Measurements from ENCODE around the gene AMH.
A peak's percentile ranks its signal among the peaks of the same experiment; 100 is the strongest.

The AMH gene

DNA sequence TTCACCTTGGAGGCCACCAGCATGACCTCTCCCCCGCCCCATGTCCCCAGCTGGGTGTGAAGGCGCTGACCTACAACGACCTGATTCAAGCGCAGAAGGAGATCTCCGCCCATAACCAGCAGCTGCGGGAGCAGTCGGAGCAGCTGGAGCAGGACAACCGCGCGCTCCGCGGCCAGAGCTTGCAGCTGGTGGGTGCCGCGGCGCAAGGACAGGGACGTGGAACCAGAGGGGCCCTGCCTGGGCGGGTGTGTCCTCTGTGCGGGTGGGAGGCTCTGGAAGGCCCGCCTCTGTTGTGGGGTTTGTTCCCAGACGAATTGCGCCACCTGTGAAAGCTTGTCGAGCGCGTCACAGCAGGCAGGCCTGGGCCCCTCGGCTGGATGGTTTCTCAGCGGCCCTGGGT lies 35.3 kb upstream of the AMH start:
- ATAC-seq (replicated peaks): no peak

DNA sequence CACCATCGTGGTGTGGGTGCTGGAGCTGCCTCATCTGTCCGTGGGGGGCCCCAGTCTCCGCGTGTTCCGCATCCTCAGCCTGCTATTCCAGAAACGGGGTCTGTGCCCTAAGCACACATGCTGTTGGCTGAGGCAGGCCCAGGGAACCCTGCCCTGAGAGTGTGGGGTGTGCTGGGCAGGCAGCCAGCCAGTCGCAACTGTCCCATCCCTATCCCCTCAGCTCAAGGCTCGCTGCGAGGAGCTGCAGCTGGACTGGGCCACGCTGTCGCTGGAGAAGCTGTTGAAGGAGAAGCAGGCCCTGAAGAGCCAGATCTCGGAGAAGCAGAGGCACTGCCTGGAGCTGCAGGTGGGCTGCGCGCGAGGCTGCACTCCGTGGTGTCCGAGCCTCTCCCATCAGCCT lies 34.9 kb upstream of the AMH start:
- Mint-ChIP-seq H3K36me3 (peaks cover 63 to 70% of the 10 kb centered on the region in 2 donors), H3K9me3 (no peaks in the 10 kb centered on the region), H3K4me3 (no peak overlapping the region), H3K4me1 (peaks cover 9 to 33% of the 10 kb centered on the region in 2 donors), H3K27ac (no peak overlapping the region), H3K27me3 (no peaks in the 10 kb centered on the region)
- DNase-seq (no peak), ATAC-seq (replicated peaks) (no peak)

More for the DNA sequence above, 35.3 kb upstream of the AMH start:
- Mint-ChIP-seq H3K36me3 (peaks cover 63 to 71% of the 10 kb centered on the region in 2 donors), H3K27me3 (no peaks in the 10 kb centered on the region), H3K4me1 (peaks cover 9 to 33% of the 10 kb centered on the region in 2 donors), H3K4me3 (no peak overlapping the region), H3K9me3 (no peaks in the 10 kb centered on the region), H3K27ac (peak overlapping the region; percentile 14)
- DNase-seq: no peak

DNA sequence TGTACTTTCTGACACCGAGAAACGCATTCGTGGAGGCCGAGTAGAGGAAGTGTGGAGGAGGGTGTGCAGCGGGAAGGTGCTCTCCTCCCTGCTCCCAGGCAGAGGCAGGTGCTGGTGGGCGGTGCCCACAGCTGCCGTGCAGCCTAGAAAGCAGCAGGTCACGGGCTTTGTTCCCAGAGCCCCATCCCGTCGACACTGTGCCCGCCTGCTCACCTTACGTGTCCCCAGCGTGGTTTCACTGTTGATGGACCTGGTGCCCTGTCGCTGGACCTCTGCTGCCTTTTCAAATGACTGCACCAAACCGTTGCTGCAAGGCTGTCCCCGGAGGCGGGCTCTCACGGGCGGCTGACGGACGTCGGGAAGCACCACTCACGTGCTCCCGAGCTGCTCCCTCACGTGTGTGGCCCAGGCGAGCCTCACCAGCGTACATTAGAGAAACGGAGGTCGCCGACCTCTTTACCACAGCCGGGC lies 33.8 kb upstream of the AMH start:
- H3K36me3 Mint-ChIP-seq: peaks cover 64 to 66% of the 10 kb centered on the region in 2 donors
- no peak for DNase-seq
- H3K4me3 Mint-ChIP-seq: no peak overlapping the region
- ATAC-seq (replicated peaks): no peak
- H3K4me1 Mint-ChIP-seq: peaks cover 9 to 33% of the 10 kb centered on the region in 2 donors
- no peaks in the 10 kb centered on the region for H3K27me3 Mint-ChIP-seq
- peak overlapping the region; percentile 85 for H3K27ac Mint-ChIP-seq
- no peaks in the 10 kb centered on the region for H3K9me3 Mint-ChIP-seq

DNA sequence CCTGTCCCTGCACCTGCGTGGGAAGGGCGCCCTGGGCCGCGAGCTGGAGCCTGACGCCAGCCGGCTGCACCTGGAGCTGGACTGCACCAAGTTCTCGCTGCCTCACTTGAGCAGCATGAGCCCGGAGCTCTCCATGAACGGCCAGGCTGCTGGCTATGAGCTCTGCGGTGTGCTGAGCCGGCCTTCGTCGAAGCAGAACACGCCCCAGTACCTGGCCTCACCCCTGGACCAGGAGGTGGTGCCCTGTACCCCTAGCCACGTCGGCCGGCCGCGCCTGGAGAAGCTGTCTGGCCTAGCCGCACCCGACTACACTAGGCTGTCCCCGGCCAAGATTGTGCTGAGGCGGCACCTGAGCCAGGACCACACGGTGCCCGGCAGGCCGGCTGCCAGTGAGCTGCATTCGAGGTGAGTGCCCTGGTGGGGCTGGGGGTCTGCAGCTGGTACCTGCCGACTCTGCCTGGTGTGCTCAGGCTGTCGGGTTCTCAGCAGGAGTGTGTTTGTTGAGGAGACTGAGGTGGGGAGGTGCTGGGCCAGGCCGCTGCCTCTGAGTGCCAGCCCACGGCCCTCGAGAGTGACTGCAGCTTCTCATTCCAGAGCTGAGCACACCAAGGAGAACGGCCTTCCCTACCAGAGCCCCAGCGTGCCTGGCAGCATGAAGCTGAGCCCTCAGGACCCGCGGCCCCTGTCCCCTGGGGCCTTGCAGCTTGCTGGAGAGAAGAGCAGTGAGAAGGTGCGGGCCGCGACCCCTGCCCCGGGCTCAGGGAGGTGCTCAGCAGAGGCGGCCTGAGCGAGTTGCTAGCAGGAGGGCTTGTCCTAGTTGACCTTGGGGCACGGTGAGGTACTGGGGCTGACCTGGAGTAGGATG lies 32.5 kb upstream of the AMH start:
- Mint-ChIP-seq H3K27me3 (no peaks in the 10 kb centered on the region), H3K9me3 (no peaks in the 10 kb centered on the region), H3K4me1 (peaks cover 9 to 45% of the 10 kb centered on the region in 2 donors), H3K4me3 (peak overlapping the region in 1 of 2 donors; percentile 13), H3K36me3 (peaks cover 62 to 69% of the 10 kb centered on the region in 2 donors), H3K27ac (peak overlapping the region; percentile 73)
- ATAC-seq (replicated peaks) (no peak), DNase-seq (no peak)

DNA sequence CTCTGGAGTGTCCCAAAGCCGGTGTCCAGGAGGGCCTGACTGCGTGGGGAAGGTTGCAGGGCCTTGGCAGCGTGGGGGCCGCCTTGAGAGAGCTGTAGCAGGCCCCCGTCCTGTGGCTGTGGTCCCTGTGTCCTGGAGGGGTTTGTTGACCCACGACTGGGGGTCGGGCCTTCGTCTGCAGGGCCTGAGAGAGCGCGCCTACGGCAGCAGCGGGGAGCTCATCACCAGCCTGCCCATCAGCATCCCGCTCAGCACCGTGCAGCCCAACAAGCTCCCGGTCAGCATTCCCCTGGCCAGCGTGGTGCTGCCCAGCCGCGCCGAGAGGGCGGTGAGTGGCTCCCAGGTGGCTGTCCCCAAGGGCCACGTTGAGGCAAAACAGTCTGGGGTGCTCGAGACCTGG lies 31.5 kb upstream of the AMH start:
- Mint-ChIP-seq H3K4me1 (peaks cover 11 to 51% of the 10 kb centered on the region in 2 donors), H3K27me3 (no peaks in the 10 kb centered on the region), H3K36me3 (peaks cover 58 to 65% of the 10 kb centered on the region in 2 donors), H3K4me3 (no peak overlapping the region), H3K27ac (no peak overlapping the region), H3K9me3 (no peaks in the 10 kb centered on the region)
- ATAC-seq (replicated peaks) (no peak), DNase-seq (no peak)

DNA sequence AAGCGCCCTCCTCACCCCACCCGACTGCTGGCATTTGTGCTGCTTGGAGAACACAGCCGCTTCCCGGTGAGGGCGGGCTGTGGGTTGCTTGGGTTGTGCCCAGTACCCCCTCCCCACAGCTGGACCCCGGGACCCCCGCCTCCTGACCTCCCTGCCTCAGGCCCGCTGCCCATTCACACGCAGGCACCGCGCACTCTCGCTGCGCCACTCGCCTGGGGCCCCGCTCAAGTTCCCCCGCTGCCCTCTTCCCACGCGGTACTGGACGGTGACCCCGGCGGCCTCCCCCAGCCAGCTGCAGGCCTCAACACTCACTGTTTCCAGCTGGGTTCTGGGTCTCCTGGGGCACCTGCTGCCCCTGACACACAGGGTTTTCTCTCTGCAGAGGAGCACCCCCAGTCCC lies 29.4 kb upstream of the AMH start:
- Mint-ChIP-seq H3K9me3 (no peaks in the 10 kb centered on the region), H3K36me3 (peaks cover 65 to 67% of the 10 kb centered on the region in 2 donors), H3K27ac (no peak overlapping the region), H3K4me3 (no peak overlapping the region), H3K4me1 (peaks cover 21 to 63% of the 10 kb centered on the region in 2 donors), H3K27me3 (no peaks in the 10 kb centered on the region)
- no peak for ATAC-seq (replicated peaks)
- DNase-seq: no peak

DNA sequence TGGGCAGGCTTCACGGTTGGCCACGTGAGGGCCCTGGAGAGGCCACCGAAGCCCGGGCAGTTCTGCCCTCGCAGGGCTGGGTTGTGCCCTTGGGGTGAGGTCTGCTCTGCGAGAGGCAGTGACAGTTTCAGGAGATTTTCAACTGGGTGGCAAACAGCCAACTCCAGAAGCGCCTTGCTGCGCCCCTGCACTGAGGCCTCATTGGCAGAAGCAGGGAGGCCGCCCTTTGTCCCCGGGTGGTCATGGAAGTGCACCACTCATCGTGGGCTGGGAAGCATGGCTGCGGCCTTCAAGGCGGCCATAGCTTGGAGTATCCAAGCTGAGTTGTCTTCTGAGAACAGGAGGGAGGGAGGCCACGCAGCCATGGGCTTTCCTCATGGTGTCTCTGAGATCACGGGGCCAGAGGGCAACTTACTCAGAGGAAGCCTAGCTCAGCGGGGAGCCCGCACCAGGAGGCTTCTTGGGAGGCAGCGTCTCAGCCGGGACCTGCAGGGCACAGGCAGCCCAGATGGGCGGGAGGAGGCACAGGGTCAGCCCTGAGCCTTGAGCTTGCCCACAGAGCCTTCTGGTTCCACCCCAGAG lies 27.8 kb upstream of the AMH start:
- DNase-seq (no peak), ATAC-seq (replicated peaks) (no peak)
- Mint-ChIP-seq H3K36me3 (peaks cover 66 to 70% of the 10 kb centered on the region in 2 donors), H3K4me3 (peak overlapping the region in 1 of 2 donors; percentile 19), H3K4me1 (peaks cover 22 to 52% of the 10 kb centered on the region in 2 donors), H3K9me3 (no peaks in the 10 kb centered on the region), H3K27ac (peak overlapping the region; percentile 14), H3K27me3 (no peaks in the 10 kb centered on the region)

DNA sequence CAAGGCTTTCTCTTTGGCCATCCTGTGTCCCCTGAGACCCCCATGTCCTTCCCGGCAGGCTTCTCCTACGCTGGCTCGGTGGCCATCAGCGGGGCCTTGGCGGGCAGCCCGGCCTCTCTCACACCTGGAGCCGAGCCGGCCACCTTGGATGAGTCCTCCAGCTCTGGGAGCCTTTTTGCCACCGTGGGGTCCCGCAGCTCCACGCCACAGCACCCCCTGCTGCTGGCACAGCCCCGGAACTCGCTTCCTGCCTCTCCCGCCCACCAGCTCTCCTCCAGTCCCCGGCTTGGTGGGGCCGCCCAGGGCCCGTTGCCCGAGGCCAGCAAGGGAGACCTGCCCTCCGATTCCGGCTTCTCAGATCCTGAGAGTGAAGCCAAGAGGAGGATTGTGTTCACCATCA lies 27.2 kb upstream of the AMH start:
- ATAC-seq (replicated peaks): no peak
- no peaks in the 10 kb centered on the region for H3K27me3 Mint-ChIP-seq
- no peak overlapping the region for H3K4me3 Mint-ChIP-seq
- no peak for DNase-seq
- H3K9me3 Mint-ChIP-seq: no peaks in the 10 kb centered on the region
- H3K4me1 Mint-ChIP-seq: peaks cover 21 to 50% of the 10 kb centered on the region in 2 donors
- H3K27ac Mint-ChIP-seq: peak overlapping the region; percentile 84
- peaks cover 63 to 64% of the 10 kb centered on the region in 2 donors for H3K36me3 Mint-ChIP-seq

DNA sequence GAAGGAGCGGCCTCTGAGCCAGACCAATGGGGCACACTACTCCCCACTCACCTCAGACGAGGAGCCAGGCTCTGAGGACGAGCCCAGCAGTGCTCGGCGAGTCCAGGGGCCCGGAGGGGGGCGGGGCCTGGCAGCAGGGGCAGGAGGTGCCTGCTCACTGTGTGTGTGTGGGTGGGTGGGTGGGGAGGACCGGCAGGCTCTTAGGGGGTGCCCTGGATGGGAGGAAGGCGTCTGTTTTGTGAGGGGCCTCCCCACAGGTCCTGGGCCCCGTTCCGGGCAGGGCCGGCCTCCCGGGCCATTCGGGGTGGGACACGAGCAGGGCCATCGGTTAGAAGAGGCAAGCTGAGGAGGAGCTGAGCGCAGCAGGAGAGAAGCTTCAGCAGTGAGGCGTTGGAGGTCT lies 25.7 kb upstream of the AMH start:
- Mint-ChIP-seq H3K27ac (no peak overlapping the region), H3K4me3 (peak overlapping the region in 1 of 2 donors; percentile 70), H3K36me3 (peaks cover 58 to 62% of the 10 kb centered on the region in 2 donors), H3K9me3 (no peaks in the 10 kb centered on the region), H3K4me1 (peaks cover 20 to 49% of the 10 kb centered on the region in 2 donors), H3K27me3 (no peaks in the 10 kb centered on the region)
- ATAC-seq (replicated peaks) (peak; percentile 9 to 21), DNase-seq (no peak)

DNA sequence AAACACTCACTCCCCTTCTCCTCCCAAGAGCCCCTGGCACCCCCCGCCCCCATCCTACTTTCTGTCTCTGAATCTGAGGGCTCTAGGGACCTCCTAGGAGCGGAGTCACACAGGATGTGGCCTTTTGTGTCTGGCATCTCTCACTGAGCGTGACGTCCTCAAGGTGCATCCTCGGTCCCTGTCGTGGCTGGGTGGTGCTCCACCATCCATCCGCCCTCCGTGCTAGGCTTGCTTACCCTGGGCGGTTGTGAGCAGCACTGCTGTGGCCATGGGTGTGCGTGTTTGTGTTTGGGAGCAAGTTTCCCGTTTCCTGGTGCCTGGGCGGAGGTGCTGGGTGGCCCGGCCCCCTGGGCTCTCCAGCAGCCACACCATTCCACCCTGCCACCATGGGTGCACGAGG lies 25.2 kb upstream of the AMH start:
- Mint-ChIP-seq H3K27ac (peak overlapping the region; percentile 96), H3K4me1 (peaks cover 23 to 52% of the 10 kb centered on the region in 2 donors), H3K27me3 (no peaks in the 10 kb centered on the region), H3K4me3 (peak overlapping the region; percentile 34 to 70), H3K36me3 (peaks cover 57 to 62% of the 10 kb centered on the region in 2 donors), H3K9me3 (no peaks in the 10 kb centered on the region)
- ATAC-seq (replicated peaks): peak; percentile 95 to 97
- peak; percentile 75 for DNase-seq

DNA sequence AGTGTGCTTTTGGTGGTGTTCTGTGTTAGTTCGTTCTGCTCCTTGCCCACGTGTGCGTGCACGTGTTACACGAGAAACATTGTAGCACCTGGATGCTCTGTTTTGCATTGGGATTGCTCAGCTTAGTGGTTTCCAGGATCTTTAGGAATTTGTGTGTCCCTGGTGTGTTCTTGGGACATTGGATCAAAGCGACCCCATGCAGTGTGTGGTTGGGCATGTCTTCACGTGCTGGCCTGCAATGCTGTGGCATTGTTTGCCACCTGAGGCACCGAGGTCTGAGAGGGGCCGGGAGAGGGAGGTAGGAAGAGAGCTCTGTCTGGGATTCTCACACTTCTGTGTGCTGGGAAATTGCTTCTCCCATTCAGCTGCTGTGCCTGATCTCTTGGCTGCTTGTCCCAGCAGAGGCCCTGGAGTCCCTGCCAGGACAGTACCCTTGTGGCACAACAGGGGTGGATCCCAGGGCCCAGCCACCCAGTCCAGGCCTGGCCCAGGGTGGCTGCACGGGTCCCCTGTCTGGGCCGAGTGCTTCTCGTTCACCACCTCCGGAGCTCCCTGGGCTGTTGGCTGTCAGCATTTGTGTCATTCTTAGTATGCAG lies 24.3 kb upstream of the AMH start:
- no peaks in the 10 kb centered on the region for H3K27me3 Mint-ChIP-seq

DNA sequence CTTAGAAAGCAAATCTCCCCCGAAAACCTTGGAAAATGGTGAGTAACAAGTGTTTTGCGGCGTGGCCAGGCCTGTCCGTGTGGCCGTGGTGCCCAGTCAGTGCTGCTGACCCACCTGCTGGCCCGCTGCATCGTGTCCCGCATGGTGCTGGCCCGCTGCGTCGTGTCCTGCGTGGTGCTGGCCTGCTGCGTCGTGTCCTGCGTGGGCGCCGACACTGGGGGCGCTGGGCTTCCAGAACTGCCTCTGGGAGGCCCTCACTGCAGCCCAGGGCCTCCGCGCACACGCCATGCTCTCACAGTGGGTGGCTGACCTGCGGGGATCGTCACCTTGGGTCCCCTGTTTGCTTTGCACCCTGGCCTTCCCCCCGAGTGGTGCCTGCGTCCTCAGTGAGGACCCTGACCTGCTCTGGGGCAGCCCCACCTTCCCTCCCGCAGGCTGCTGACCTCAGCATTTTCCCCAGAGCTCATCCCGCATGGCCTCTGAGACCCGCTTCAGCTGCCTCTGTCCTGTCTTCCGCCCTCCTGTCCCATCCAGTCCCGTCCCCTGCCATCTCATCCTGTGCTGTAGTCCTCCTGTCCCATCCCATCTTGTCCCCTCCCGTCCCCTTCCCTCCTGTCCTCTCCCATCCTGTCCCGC lies 23.6 kb upstream of the AMH start:
- Mint-ChIP-seq H3K4me3 (peak overlapping the region in 1 of 2 donors; percentile 32), H3K27ac (peak overlapping the region; percentile 22), H3K36me3 (peaks cover 56 to 58% of the 10 kb centered on the region in 2 donors), H3K9me3 (no peaks in the 10 kb centered on the region), H3K4me1 (peaks cover 23 to 61% of the 10 kb centered on the region in 2 donors), H3K27me3 (no peaks in the 10 kb centered on the region)
- no peak for ATAC-seq (replicated peaks)
- DNase-seq: no peak

More for the DNA sequence above, 24.3 kb upstream of the AMH start:
- H3K27ac Mint-ChIP-seq: peak overlapping the region; percentile 65
- no peaks in the 10 kb centered on the region for H3K9me3 Mint-ChIP-seq
- H3K4me1 Mint-ChIP-seq: peaks cover 23 to 59% of the 10 kb centered on the region in 2 donors
- ATAC-seq (replicated peaks) (no peak), DNase-seq (no peak)
- H3K36me3 Mint-ChIP-seq: peaks cover 59 to 61% of the 10 kb centered on the region in 2 donors
- H3K4me3 Mint-ChIP-seq: no peak overlapping the region

DNA sequence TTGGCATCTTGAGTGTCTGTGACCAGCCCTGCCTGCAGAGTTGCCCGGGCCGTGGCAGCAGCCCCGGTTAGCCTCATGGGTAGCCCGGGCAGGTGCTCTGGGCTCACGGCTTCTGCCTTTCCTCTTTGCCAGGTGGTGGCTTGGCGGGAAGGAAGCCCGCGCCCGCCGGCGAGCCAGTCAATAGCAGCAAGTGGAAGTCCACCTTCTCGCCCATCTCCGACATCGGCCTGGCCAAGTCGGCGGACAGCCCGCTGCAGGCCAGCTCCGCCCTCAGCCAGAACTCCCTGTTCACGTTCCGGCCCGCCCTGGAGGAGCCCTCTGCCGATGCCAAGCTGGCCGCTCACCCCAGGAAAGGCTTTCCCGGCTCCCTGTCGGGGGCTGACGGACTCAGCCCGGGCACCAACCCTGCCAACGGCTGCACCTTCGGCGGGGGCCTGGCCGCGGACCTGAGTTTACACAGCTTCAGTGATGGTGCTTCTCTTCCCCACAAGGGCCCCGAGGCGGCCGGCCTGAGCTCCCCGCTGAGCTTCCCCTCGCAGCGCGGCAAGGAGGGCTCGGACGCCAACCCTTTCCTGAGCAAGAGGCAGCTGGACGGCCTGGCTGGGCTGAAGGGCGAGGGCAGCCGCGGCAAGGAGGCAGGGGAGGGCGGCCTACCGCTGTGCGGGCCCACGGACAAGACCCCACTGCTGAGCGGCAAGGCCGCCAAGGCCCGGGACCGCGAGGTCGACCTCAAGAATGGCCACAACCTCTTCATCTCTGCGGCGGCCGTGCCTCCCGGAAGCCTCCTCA lies 22.9 kb upstream of the AMH start:
- H3K27me3 Mint-ChIP-seq: no peaks in the 10 kb centered on the region

More for the DNA sequence above, 22.9 kb upstream of the AMH start:
- Mint-ChIP-seq H3K4me3 (no peak overlapping the region), H3K27ac (peak overlapping the region; percentile 22), H3K36me3 (peaks cover 55 to 58% of the 10 kb centered on the region in 2 donors), H3K4me1 (peaks cover 25 to 58% of the 10 kb centered on the region in 2 donors), H3K9me3 (no peaks in the 10 kb centered on the region)
- DNase-seq (no peak), ATAC-seq (replicated peaks) (no peak)

All from stimulated activated naive B cell treated with anti-CD40 and anti-IgM and Interleukin-4, amounts not matched to agents 10 μg/mL and 1 μg/mL and 100 μg/mL, for 72 hours (primary cell).